ENCODE measurements around the gene SLC25A21.
A peak's percentile ranks its signal among the peaks of the same experiment; 100 is the strongest.

SLC25A21 gene

DNA sequence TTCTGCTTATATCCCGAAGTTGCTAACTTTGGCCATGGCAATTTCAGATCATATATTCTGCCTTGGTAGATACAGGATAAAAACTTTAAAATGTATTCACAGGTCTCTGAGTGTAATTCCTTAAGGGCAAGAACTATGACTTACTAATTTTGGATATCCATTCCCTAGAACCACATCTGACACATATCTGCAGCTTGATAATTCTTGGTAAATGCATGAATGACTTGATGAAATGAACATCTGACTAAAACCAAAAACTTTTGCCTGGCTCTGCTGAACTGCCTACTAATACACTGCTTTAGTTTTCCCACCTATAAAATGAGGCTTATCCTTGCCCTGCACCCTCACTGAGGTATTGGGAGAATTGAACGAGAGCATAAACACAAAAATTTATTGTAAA is 32.2 kb downstream of the SLC25A21 start:
- DNase-seq: no peak

DNA sequence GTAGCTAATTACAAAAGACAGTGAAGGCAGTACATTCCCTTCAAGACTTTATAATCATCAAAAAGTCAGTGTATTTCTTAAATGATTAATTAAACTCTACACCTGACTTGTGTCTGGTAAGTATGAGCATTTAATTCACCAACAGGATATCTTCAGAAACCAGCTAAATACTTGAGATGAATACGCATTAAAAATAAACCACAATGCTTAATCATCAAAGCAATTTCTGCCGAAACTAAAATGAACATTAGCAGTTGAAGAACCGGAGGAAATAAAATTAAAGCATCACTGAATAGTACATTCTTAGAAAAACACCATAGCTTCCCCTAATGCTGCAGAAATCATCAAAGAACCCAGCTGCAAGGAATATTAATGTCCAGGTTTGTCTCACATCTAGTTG is 32.7 kb downstream of the SLC25A21 start:
- DNase-seq: no peak

DNA sequence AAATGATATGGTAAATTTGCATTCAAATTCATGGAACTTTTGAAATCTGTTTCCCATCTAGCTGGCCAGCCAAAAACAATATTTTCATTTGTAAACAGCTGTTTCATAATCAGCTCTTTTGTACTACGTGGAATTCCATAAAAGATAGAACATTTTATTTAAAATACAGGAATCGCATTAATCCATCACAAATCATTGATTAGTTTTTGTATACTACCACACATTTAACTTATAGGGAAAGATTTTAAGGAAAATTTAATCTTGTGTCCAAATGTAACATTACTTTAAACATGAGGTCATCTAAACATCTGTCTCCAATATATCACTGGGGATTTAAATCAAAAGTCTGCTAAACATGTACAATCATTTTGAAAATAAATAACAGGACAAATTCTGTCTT is 33.5 kb downstream of the SLC25A21 start:
- no peak for DNase-seq

DNA sequence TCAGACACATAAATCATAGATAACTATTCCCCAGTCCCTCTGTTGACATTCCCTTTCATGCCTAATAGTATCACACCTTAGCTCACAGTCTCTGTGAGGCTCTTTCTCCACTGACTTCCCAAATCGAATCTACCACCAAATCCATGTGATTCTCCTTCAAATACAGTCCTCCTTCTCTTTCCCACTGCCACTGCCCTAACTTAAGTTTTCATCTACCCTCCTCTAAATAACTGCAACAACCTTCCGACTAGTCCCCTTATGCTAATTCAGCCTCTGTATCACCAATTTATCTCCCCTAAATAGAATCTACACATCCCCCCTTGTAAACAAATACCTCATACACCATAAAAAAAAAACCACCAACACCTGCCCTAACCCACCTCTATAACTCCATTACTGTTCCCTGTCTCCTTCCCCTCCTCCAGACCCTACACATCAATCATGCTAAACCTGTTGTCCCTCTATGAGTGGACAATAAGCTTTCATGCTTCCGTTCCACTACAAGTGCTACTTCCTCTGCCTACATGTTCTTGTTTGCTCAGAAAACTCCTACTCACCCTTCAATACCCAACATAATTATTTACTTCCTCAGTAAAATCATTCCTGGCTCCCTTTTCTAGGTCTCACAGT is 39.0 kb downstream of the SLC25A21 start:
- no peak for DNase-seq

DNA sequence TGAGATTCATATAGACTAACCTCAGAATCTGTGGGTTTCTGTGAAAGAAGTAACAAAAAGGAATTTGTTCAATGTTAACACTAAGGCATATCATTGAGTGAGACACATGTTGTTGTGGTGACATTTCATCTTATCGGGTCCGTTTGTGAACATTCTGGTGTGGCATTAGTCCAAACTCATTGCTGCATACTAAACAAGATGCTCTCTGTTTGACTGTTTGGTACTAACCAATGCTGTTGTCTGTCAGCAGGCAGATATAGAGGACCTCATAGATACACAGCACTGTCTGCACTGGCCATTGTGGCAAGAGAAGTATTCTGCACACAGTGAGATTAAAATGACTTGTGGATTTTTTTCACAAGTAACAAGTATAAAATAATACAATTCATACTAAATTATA is 41.2 kb downstream of the SLC25A21 start:
- DNase-seq: peak in 4 of 14 donors; percentile 1 to 5 (median 2)

DNA sequence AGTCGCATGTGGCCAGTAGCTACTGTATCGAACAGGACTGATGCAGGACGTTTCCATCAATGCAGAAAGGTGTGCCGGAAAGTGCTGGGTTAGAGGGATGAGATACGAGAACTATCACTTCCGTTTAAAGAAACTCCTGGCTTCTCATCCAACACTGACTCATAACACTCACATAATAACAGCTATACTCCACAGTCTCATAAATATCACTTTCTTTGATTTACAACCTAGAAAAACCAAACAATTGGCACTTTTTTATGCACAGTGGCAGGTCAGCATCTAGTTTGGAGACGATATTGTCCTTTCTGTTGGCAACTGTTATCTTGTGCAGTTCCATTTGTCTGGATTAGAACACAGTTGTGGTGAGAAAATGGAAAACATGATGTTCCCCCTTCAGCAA is 43.4 kb downstream of the SLC25A21 start:
- no peak for DNase-seq

DNA sequence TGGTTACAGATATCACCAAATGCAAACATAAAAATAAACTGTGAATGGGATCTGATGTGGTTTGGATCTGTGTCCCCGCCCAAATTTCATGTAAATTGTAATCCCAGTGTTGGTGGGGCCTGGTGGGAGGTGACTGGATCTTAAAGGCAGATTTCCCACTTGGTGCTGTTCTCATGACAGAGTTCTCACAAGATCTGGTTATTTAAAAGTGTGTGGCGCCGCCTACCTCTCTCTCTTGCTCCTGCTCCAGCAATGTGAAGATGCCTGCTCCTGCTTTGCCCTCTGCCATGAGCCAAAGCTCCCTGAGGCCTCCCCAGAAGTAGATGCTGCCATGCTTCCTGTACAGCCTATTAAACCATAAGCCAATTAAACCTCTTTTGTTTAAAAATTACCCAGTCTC is 47.8 kb downstream of the SLC25A21 start:
- DNase-seq: no peak

DNA sequence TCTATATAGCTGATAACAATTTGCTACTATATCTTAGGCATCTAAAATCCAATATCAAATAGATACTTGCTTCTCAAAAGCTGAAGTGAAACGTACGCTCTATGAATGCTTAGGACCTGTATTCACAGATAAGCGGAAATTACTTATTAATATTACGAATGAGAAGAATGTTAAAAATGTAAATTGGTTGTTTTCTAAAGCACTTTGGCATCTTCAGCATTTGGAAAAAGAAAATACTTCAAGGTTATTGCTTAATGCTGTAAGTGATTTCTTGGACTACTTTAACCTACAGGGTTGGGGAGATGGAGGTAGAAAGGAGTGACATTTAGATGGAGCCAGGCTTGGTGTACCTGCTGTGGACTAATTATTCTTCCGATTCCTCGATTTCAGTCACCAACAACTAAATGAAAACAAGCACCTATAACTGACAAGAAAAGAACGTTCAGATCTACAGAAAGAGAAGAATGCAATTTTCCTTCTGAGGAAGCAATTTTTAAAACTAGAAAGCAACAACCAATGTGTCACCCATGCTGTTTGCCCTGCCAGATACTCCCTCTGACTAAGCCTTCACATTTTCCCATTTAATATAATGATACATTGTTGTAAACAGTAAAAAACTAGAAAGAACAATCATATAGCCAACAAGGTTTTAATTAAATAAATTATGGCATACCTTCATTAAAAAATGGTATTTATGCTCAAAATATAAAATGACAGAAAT is 49.3 kb downstream of the SLC25A21 start:
- no peak for DNase-seq

DNA sequence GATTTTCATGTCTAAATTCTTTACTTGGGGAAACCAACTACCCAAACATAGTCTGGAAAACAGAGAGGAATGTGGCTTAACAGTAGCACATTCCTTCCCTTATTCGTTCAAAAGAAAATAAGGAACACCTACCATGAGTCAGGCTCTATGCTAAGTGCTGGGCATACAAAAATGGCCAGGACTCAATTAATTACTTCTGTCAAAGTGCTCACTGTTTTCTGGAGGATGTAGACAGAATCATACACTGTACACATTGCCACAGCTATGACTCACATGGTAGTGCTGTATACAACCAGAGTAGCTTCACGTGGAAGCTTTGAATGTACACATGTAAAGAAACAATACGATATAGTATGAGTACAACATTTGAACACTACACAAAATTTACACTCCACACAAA is 50.1 kb downstream of the SLC25A21 start:
- no peak for DNase-seq

DNA sequence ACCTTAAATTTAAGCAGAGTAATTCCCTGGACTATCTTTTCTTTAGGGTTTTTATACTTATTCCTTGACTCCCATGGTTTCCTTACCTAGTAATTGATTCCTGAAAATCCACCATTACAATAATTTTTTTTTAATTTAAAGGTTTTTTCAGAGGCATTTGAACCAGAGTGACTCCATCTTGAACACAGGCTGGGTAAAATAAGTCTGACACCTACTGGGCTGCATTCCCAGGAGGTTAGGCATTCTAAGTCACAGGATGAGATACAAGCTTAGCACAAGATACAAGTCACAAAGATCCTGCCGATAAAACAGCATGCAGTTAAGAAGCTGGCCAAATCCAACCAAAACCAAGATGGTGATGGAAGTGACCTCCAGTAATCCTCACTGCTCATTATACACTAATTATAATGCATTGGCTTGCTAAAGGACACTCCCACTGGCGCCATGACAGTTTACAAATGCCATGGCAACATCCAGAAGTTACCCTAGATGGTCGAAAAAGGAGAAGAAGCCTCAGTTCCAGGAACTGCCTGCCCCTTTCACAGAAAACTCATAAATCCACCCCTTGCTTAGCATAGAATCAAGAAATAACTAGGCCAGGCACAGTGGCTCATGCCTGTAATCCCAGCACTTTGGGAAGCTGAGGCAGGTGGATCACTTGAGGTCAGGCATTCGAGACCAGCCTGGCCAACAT is 53.6 kb downstream of the SLC25A21 start:
- no peak for DNase-seq

DNA sequence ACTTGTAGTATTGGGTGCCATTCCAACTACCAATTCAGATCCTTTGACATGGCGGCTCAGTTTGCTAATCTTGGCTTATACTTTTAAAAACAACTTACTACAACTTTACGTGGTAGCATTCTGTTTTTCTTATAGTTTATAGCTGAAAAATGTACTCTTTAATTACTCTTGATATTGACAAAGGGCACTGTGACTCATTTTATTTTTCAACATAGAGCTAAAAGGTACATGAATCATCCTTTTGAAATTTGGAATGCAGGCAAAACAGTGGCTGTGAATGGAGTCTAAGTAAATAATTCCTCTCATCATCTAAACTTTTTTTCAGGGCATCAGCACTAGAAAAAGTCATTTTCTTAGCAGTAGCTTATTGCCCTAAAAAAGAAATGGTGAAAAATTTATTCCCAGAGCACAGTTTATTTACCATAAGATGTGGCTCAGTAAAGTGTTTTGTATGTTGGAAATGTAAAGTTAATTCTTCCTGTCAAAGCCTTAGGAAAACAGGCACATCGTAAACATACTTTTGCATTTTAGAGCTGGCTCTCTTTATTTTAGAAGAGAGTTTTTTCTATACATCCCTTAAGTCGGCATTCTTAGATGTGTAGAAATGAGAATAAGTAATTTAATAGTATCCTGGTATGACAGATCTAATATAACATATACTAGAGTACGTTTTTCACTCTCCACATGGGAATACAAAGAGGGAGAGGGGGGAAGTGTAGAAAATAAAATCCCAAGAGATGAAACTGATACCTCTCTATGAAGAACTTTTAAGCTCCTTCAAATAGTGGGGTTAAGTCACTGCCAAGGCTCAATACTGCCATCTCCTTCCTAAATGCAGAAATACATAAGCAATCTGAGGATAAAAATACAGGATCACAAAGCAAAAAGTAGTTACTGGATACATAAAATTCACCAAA is 55.2 kb downstream of the SLC25A21 start:
- no peak for DNase-seq

DNA sequence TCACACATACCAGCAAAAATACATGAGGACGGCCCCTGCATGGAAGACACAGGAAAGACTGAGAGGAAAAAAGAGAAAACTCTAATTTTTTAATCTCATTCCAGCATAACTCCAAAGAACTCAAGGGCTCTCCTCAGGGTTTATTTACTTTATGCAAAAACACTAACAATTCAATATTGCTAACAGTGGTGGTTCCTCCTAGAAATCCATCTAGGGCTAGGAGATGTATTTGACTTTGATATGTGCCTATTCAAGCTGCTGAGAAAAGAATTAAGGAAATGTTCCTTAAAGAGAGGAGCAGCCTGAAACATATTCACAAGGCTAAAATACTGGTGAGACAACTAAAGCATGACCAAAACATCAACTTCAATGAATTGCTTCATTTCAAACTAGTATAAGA is 57.0 kb downstream of the SLC25A21 start:
- no peak for DNase-seq

DNA sequence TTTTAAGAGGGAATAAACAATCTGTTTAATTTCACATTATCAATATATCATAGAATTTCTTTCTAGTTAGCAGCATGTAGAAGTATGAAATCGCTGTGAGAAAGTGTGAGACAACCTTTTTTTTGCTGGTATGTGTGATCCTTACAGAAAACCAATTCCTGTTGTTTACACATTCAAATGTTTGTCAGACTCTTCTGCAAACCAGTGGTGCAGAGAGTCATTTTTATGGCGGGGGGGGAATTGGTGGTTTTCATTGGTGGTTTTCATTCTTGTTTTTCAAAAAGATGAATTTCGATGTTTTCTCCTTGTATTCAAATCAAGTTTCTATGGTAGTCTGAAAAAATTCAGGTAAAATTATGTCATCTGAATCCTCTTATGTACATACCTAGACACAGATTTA is 57.8 kb downstream of the SLC25A21 start:
- no peak for DNase-seq

DNA sequence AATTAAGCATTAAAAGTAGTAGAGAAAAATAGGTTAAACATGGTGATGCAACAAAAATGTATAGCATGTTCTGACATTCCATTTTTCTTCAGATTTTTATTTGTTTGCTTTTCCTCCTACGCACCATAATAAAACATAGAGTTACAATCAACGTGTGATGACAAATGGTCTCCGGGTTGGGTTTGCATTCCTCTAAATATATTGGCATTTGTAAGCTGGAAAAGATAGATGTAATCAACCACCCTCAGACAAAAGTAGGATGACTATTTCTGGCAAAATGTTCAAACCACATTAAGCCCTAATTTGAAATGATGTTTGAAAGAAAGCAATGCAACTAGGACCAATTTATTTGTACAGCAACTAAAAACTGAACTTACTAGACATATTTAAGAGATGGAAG is 58.4 kb downstream of the SLC25A21 start:
- DNase-seq: no peak

DNA sequence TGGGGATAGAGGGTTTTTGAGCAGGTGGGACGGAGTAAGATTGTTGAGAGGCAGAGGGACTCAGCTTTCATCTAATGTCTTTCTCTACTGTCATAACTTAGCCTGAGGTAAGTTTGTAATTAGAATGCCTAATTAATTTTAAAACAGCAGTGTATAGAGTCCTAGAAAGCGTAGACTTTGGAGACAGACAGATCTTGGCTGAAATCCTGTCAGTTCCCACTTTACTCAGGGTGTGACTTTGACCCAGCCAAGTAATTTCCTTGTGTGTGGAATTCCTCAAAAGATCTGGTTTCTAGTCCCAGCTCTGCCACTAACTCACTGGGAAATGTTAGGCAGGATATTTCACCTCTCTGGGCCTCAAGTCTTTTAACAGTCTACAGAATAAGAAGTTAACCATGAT is 74.3 kb downstream of the SLC25A21 start:
- no peak for DNase-seq

DNA sequence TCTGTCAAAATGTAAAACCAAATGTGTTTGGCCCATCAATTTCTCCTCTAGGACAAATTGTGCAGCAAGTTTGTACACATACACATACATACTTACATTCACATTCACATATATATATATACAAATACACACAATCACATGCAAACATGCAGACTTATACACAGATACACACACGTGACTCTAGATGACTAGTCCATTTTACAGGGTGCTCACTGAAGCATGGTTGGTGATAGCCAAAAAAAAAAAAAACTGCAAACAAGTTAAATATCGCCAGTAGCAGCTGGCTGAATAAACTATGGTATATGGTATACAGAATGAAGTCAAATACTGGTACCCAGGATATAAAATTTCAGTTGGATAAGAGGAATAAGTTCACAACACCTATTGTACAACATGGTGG is 77.9 kb downstream of the SLC25A21 start:
- no peak for DNase-seq

DNA sequence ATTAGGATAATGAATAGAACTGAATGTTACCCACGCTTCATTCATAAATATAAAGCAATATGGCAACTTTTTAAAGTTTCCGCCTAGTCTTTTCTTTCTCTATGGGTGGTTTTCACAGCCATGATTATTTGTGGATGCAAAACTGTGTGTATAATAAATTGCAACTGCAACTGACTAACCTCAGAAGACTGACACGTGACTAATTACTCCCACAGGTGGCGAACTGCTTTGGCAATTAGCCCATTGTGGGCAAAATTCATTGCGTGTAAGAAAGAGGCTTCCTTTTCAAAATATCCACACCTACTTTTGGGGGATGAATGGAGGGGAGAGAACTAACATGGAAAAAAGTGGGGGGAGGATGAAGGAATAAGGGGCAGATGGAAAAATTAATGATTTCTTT is 79.0 kb downstream of the SLC25A21 start:
- no peak for DNase-seq

DNA sequence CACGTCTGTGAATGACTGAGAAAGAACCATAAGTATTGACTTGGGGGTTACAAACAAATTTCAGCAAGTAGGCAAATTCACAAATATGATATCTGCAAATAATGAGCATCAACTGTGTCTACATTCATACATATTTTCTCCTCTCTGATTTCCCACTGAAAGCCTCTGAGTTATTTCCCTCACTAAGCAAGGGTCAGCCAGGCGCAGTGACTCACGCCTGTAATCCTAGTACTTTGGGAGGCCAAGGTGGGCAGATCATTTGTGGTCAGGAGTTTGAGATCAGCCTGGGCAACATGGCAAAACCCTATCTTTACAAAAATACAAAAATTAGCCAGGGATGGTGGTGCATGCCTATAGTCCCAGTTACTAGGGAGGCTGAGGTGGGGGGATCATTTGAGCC is 80.8 kb downstream of the SLC25A21 start:
- DNase-seq: no peak

DNA sequence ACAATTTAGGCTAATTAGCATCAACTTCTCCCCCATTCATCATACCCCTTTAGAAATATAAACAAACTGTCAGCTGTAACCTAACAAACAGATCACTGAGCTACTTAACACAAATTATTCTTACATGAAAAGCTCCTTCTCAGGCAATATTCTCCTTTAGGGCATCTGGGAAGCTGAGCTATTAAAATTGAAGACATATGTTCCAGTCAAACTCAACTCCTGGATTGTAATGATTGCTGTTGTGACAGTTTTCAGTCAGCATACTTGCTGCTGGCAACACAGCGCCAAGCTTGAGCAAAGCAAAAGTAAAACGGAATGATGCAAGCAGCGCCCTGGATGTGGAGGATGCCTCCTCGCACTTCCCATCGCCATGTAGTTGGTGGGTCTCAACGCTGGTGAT is 82.4 kb downstream of the SLC25A21 start:
- no peak for DNase-seq

DNA sequence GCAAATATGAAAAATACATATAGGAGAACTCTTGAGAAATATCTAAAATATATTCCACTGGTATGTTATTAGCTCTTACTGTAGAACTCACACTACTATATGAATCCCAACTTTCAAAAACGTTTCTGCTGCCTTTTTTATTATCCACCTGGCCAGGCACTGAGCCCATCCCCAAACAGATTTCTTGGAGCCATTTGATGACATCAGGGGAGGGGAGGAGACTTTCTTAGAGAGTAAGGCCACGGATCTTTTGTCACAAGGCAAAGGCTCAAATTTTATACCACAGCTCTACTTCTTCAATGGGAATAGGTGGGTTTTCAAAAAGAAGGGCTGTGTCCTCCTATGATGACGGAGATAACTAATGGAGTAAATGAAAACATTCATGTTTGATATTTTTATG is 83.0 kb downstream of the SLC25A21 start:
- no peak for DNase-seq

DNA sequence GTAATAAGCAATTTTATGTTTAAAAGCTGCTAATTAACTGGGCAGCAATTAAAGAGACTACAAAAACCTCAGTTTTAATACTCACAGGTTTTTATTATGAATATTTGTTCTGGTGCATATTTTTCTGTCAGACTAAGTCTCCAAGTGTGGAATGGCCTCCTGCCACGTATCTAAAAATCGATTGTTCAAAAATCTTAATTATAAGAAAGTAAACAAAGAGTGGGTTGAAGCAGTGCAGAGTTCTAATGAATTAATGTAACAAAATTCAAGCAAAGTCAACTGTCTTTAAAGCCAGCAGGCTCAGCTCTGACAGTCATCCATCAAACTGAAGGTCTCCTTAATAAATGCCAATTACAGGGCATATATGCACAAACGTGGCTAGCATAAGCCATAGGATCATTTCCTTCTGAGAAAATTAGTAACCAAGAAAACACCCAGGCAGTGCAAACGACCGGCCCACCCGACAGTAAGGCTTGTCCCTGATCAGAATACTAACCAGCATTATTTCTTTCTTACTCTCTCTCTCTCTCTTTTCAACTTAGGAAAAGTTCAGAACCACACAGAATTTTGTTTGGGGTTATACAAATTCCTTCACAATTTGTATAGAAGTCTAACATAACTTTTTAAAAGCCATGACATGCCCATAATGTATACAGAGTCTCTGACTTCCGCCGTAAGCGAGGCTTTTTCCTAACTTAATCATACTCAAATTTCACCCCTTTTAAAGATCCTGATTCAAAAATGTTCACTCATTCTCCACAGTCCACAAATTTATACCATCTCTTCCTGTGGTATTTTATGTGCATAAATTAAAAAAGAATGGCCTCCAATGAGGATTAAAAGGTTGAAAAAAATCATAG is 83.8 kb downstream of the SLC25A21 start:
- DNase-seq: no peak

DNA sequence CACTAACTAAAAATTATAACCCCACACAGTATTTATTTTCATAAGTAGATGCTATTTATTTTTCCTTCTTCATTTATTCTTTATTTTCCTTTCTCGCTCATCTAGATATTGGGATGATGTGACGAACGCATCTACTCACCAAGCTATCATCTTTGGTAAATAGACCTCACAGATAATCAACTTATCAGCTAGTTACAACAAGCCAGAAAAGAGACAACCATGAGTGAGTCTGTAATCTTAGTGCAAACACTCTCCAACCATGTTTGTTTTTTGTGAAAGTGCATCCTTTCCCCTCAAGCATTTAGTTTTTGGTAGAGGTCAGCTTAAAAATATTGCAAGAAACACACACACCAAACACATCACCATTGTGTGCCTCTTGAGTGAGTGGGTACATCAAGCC is 84.9 kb downstream of the SLC25A21 start:
- DNase-seq: no peak

Measured in C1 segment of cervical spinal cord (tissue), 14 donors.